Measurements from ENCODE around the gene KRTAP9-2. TPM values are rescaled to one million over a fixed set of nuclear protein-coding genes. Genes with fewer than 3 reads are reported as not detected.

The KRTAP9-2 gene
- polyA plus RNA-seq, 1 of the 3 experiments (the other 2 are of a cell fraction) = not detected

GRCh38 chr17:41196068-41196467 is 30.4 kb upstream of the KRTAP9-2 start:
- no peak overlapping the region for H3K4me2 ChIP-seq

GRCh38 chr17:41199421-41200078 is 26.9 kb upstream of the KRTAP9-2 start:
- Histone ChIP-seq H3K9ac (no peak overlapping the region), H3K27me3 (ENCODE audit: insufficient read depth) (no peaks in the 10 kb centered on the region), H3K4me1 (ENCODE audit: control insufficient read depth in 1 of 2, insufficient read depth in 2 of 2, low read depth in 1 of 2, low read length in 1 of 2) (no peaks in the 10 kb centered on the region), H3K4me2 (no peak overlapping the region), H3K79me2 (ENCODE audit: insufficient read depth) (no peaks in the 10 kb centered on the region), H3K36me3 (replicated peaks in 1 of 2; ENCODE audit: control insufficient read depth in 1 of 2, insufficient read depth in 2 of 2, low read length in 1 of 2) (no peaks in the 10 kb centered on the region), H3K27ac (ENCODE audit: low read depth in 2 of 2, low read length in 1 of 2) (no peak overlapping the region), H3K9me3 (no peaks in the 10 kb centered on the region), H3K4me3 (ENCODE audit: low read depth in 2 of 2, low read length in 1 of 2) (no peak overlapping the region), H3K9me2 (no peaks in the 10 kb centered on the region), H4K20me1 (ENCODE audit: insufficient read depth) (no peaks in the 10 kb centered on the region), H2AFZ (ENCODE audit: low read depth) (no peak overlapping the region), H3F3A (replicated peaks; ENCODE audit: insufficient read depth) (no peaks in the 10 kb centered on the region)
- POLR2A ChIA-PET = no interaction called here
- no peak for TF ChIP-seq NFIC (IDR thresholded peaks at IDR 0.05; ENCODE audit: borderline replicate concordance)
- no peak for TF ChIP-seq FOXJ3 (CRISPR knock-in tag; IDR thresholded peaks at IDR 0.05)
- TF ChIP-seq, protein P1, sequence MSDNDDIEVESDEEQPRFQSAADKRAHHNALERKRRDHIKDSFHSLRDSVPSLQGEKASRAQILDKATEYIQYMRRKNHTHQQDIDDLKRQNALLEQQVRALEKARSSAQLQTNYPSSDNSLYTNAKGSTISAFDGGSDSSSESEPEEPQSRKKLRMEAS (IDR thresholded peaks at IDR 0.05; ENCODE audit: low read depth) = no peak
- TF ChIP-seq MXI1 (IDR thresholded peaks at IDR 0.05; ENCODE audit: low read depth, low read length) = no peak
- CTCF ChIA-PET = no interaction called here
- no peak for DNase-seq
- 24% methylated on average over 4 of the region's 5 CpGs for WGBS (ENCODE audit: low lambda C conversion rate)

More at GRCh38 chr17:41196068-41196467, 30.4 kb upstream of the KRTAP9-2 start:
- Histone ChIP-seq H2AFZ (ENCODE audit: low read depth) (no peak overlapping the region), H3K27me3 (ENCODE audit: insufficient read depth) (no peaks in the 10 kb centered on the region; the same call in 1 of the 2 replicates), H3F3A (replicated peaks; ENCODE audit: insufficient read depth) (no peaks in the 10 kb centered on the region), H3K9me3 (no peaks in the 10 kb centered on the region), H4K20me1 (ENCODE audit: insufficient read depth) (no peaks in the 10 kb centered on the region), H3K9ac (no peak overlapping the region), H3K27ac (ENCODE audit: low read depth in 2 of 2, low read length in 1 of 2) (no peak overlapping the region), H3K36me3 (replicated peaks in 1 of 2; ENCODE audit: control insufficient read depth in 1 of 2, insufficient read depth in 2 of 2, low read length in 1 of 2) (no peaks in the 10 kb centered on the region), H3K9me2 (no peaks in the 10 kb centered on the region), H3K79me2 (ENCODE audit: insufficient read depth) (no peaks in the 10 kb centered on the region), H3K4me1 (ENCODE audit: control insufficient read depth in 1 of 2, insufficient read depth in 2 of 2, low read depth in 1 of 2, low read length in 1 of 2) (no peaks in the 10 kb centered on the region), H3K4me3 (ENCODE audit: low read depth in 2 of 2, low read length in 1 of 2) (no peak overlapping the region)
- no peak for DNase-seq
- TF ChIP-seq SIN3A (IDR thresholded peaks at IDR 0.05; ENCODE audit: borderline replicate concordance, low read depth, low read length) = no peak
- 8% methylated on average over 1 of the region's 1 CpG for WGBS (ENCODE audit: low lambda C conversion rate)
- CTCF ChIA-PET = no interaction called here
- POLR2A ChIA-PET = no interaction called here

- DNase-seq = no peak
- CTCF ChIA-PET = no interaction called here
- 0% methylated on average over 1 of the region's 1 CpG for WGBS (ENCODE audit: low lambda C conversion rate)
- TF ChIP-seq IRF3 (IDR thresholded peaks at IDR 0.05; ENCODE audit: low read depth, low read length) = no peak
- no peak for TF ChIP-seq EP300 (IDR thresholded peaks at IDR 0.05; ENCODE audit: borderline replicate concordance in 1 of 2, low read depth in 1 of 2, low read length in 1 of 2)
- TF ChIP-seq MXI1 (IDR thresholded peaks at IDR 0.05; ENCODE audit: low read depth, low read length) = no peak
- TF ChIP-seq RCOR1 (IDR thresholded peaks at IDR 0.05; ENCODE audit: low read length) = no peak
- TF ChIP-seq NFIC (IDR thresholded peaks at IDR 0.05; ENCODE audit: borderline replicate concordance) = no peak
- TF ChIP-seq POLR2AphosphoS5 (IDR thresholded peaks at IDR 0.05; ENCODE audit: low read depth, low read length) = no peak
- no peak for TF ChIP-seq CTCF (IDR thresholded peaks at IDR 0.05)
- no peak for TF ChIP-seq SIN3A (IDR thresholded peaks at IDR 0.05; ENCODE audit: borderline replicate concordance, low read depth, low read length)
- no peak for TF ChIP-seq EZH2phosphoT487 (IDR thresholded peaks at IDR 0.05; ENCODE audit: borderline replicate concordance, low read depth)
- no peak for TF ChIP-seq MEF2A (IDR thresholded peaks at IDR 0.05; ENCODE audit: borderline replicate concordance, low read depth)
These were observed 14.5 kb upstream of the KRTAP9-2 start for GRCh38 chr17:41211845-41212466.

More at GRCh38 chr17:41211845-41212466, 14.5 kb upstream of the KRTAP9-2 start:
- H3K4me3 ChIP-seq (ENCODE audit: low read depth in 2 of 2, low read length in 1 of 2) = no peak overlapping the region
- H4K20me1 ChIP-seq (ENCODE audit: insufficient read depth) = no peaks in the 10 kb centered on the region
- no peak overlapping the region for H3K9ac ChIP-seq
- POLR2A ChIA-PET = no interaction called here
- H3K9me2 ChIP-seq = 0 out of 2 replicates have a peak, but pooled peaks cover 6% of the 10 kb centered on the region
- H3F3A ChIP-seq (replicated peaks; ENCODE audit: insufficient read depth) = no peaks in the 10 kb centered on the region
- no peaks in the 10 kb centered on the region; the same call in 1 of the 2 replicates for H3K9me3 ChIP-seq
- H3K27ac ChIP-seq (ENCODE audit: low read depth in 2 of 2, low read length in 1 of 2) = no peak overlapping the region
- peaks cover 45% of the 10 kb centered on the region; the same call in 1 of the 2 replicates for H3K27me3 ChIP-seq (ENCODE audit: insufficient read depth)
- H3K36me3 ChIP-seq (replicated peaks in 1 of 2; ENCODE audit: control insufficient read depth in 1 of 2, insufficient read depth in 2 of 2, low read length in 1 of 2) = peaks cover 0 to 7% of the 10 kb centered on the region in 2 experiments
- no peaks in the 10 kb centered on the region for H3K79me2 ChIP-seq (ENCODE audit: insufficient read depth)
- no peak overlapping the region for H2AFZ ChIP-seq (ENCODE audit: low read depth)
- H3K4me2 ChIP-seq = no peak overlapping the region
- H3K4me1 ChIP-seq (ENCODE audit: control insufficient read depth in 1 of 2, insufficient read depth in 2 of 2, low read depth in 1 of 2, low read length in 1 of 2) = no peaks in the 10 kb centered on the region

Data from SK-N-SH (cell line).